ENCODE data around the gene NEU3. TPM values are rescaled to one million over a fixed set of nuclear protein-coding genes. Genes with fewer than 3 reads are reported as not detected.
A peak's percentile ranks its signal among the peaks of the same experiment; 100 is the strongest.

Gene NEU3
- total and polyA plus RNA-seq, 2 of the 13 experiments (the other 11 are each of a cell fraction or from before 2014, with no cell fraction given): 6.3 to 15.3 TPM

DNA sequence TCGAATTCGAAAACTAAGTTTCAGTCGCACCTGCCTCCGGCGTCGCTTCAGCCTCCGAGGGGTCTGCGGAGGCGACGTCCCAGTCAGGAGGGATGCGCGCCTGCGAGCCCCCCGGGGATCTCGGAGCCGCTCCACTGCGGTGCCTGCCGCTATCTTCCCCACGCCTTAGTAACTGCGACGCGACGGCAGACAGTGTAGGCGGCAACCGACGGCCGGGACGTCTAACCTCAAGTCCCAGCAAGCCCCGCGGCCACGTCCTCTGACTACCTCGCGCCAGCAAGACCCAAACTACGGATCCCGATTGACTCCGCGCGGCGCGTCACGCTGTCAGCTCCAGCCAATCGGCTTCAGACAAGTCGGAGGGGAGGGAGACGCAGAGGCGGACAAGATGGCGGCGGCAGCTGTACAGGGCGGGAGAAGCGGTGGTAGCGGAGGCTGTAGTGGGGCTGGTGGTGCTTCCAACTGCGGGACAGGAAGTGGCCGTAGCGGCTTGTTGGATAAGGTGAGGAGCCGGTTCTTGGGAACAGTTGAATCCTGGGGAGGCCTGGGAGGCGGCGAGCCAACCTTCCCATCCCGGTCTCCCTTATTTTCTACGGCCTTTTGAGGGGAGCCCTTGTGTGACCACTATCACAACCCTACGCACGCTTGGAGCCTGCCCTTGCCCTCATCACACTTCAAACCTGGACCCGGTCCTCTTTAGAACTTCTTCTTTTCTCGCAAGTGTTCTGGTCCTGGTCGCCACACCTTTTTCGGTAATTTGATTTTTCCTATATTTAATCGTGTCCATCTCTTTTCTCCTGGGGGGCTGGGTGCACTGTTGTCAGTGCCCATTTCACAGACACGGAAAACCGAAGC lies 39.6 kb upstream of the NEU3 start, which contains the start of the genes SPCS2 and XRRA1 (continued):
- TF ChIP-seq, protein P1, sequence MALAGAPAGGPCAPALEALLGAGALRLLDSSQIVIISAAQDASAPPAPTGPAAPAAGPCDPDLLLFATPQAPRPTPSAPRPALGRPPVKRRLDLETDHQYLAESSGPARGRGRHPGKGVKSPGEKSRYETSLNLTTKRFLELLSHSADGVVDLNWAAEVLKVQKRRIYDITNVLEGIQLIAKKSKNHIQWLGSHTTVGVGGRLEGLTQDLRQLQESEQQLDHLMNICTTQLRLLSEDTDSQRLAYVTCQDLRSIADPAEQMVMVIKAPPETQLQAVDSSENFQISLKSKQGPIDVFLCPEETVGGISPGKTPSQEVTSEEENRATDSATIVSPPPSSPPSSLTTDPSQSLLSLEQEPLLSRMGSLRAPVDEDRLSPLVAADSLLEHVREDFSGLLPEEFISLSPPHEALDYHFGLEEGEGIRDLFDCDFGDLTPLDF (CRISPR knock-in tag; IDR thresholded peaks at IDR 0.05): peak; percentile 91
- peak; percentile 87; the same call in 1 of the 2 replicates for TF ChIP-seq ZNF563 (CRISPR knock-in tag; IDR thresholded peaks at IDR 0.05)
- TF ChIP-seq, protein P2, sequence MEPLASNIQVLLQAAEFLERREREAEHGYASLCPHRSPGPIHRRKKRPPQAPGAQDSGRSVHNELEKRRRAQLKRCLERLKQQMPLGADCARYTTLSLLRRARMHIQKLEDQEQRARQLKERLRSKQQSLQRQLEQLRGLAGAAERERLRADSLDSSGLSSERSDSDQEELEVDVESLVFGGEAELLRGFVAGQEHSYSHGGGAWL (CRISPR knock-in tag; IDR thresholded peaks at IDR 0.05): peak; percentile 79; the same call in 1 of the 2 replicates
- TF ChIP-seq FOXJ3 (CRISPR knock-in tag; IDR thresholded peaks at IDR 0.05; ENCODE audit: borderline replicate concordance): peak; percentile 15; the same call in 1 of the 2 replicates
- peak; percentile 84 for TF ChIP-seq ZNF292 (CRISPR knock-in tag; IDR thresholded peaks at IDR 0.05; ENCODE audit: borderline replicate concordance, low read depth)
- peak; percentile 56; the same call in 1 of the 2 replicates for TF ChIP-seq SOX5 (CRISPR knock-in tag; IDR thresholded peaks at IDR 0.05; ENCODE audit: borderline replicate concordance)
- peak; percentile 91 for TF ChIP-seq ZNF414 (CRISPR knock-in tag; IDR thresholded peaks at IDR 0.05)
- TF ChIP-seq LBX2 (CRISPR knock-in tag; IDR thresholded peaks at IDR 0.05; ENCODE audit: borderline replicate concordance): 0 out of 2 replicates have a peak, but pooled peaks have one; percentile 45
- peak; percentile 96 for TF ChIP-seq HDAC1 (CRISPR knock-in tag; IDR thresholded peaks at IDR 0.05)
- peak; percentile 71 for TF ChIP-seq SP2 (CRISPR knock-in tag; IDR thresholded peaks at IDR 0.05)
- TF ChIP-seq, protein P3, sequence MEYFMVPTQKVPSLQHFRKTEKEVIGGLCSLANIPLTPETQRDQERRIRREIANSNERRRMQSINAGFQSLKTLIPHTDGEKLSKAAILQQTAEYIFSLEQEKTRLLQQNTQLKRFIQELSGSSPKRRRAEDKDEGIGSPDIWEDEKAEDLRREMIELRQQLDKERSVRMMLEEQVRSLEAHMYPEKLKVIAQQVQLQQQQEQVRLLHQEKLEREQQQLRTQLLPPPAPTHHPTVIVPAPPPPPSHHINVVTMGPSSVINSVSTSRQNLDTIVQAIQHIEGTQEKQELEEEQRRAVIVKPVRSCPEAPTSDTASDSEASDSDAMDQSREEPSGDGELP (IDR thresholded peaks at IDR 0.05; ENCODE audit: borderline replicate concordance, low read depth): peak; percentile 70; the same call in 1 of the 2 replicates
- TF ChIP-seq NFE2 (CRISPR knock-in tag; IDR thresholded peaks at IDR 0.05): no peak
- TF ChIP-seq, protein P4, sequence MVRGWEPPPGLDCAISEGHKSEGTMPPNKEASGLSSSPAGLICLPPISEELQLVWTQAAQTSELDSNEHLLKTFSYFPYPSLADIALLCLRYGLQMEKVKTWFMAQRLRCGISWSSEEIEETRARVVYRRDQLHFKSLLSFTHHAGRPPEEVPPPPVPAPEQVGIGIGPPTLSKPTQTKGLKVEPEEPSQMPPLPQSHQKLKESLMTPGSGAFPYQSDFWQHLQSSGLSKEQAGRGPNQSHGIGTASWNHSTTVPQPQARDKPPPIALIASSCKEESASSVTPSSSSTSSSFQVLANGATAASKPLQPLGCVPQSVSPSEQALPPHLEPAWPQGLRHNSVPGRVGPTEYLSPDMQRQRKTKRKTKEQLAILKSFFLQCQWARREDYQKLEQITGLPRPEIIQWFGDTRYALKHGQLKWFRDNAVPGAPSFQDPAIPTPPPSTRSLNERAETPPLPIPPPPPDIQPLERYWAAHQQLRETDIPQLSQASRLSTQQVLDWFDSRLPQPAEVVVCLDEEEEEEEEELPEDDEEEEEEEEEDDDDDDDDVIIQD (CRISPR knock-in tag; IDR thresholded peaks at IDR 0.05; ENCODE audit: low read depth): peak; percentile 60; the same call in 1 of the 2 replicates
- peak; percentile 92 for TF ChIP-seq GATAD1 (CRISPR knock-in tag; IDR thresholded peaks at IDR 0.05)
- TF ChIP-seq ZNF605 (CRISPR knock-in tag; IDR thresholded peaks at IDR 0.05): peak; percentile 94
- TF ChIP-seq ZNF24 (IDR thresholded peaks at IDR 0.05): 0 out of 2 replicates have a peak, but pooled peaks have one; percentile 25
- peak; percentile 92 for TF ChIP-seq TOPORS (CRISPR knock-in tag; IDR thresholded peaks at IDR 0.05)
- TF ChIP-seq MTF1 (CRISPR knock-in tag; IDR thresholded peaks at IDR 0.05): no peak
- TF ChIP-seq TBX3 (IDR thresholded peaks at IDR 0.05; ENCODE audit: borderline replicate concordance): peak; percentile 40; the same call in 1 of the 2 replicates
- TF ChIP-seq ZNF33A (CRISPR knock-in tag; IDR thresholded peaks at IDR 0.05; ENCODE audit: borderline replicate concordance): no peak
- no peak for TF ChIP-seq JARID2 (CRISPR knock-in tag; IDR thresholded peaks at IDR 0.05; ENCODE audit: insufficient replicate concordance)
- 0 out of 2 replicates have a peak, but pooled peaks have one; percentile 20 for TF ChIP-seq RARA (CRISPR knock-in tag; IDR thresholded peaks at IDR 0.05)
- TF ChIP-seq ZFYVE20 (CRISPR knock-in tag; IDR thresholded peaks at IDR 0.05; ENCODE audit: borderline replicate concordance, low read depth): no peak
- TF ChIP-seq JDP2 (CRISPR knock-in tag; IDR thresholded peaks at IDR 0.05; ENCODE audit: borderline replicate concordance): no peak
- peak; percentile 48; the same call in 1 of the 2 replicates for TF ChIP-seq CHCHD3 (CRISPR knock-in tag; IDR thresholded peaks at IDR 0.05)
